Measurements from ENCODE around the gene FAM135A. TPM values are rescaled to one million over a fixed set of nuclear protein-coding genes. Genes with fewer than 3 reads are reported as not detected.

FAM135A gene
- total RNA-seq, 1 donor from 2014 or later, result 61.6 TPM

DNA sequence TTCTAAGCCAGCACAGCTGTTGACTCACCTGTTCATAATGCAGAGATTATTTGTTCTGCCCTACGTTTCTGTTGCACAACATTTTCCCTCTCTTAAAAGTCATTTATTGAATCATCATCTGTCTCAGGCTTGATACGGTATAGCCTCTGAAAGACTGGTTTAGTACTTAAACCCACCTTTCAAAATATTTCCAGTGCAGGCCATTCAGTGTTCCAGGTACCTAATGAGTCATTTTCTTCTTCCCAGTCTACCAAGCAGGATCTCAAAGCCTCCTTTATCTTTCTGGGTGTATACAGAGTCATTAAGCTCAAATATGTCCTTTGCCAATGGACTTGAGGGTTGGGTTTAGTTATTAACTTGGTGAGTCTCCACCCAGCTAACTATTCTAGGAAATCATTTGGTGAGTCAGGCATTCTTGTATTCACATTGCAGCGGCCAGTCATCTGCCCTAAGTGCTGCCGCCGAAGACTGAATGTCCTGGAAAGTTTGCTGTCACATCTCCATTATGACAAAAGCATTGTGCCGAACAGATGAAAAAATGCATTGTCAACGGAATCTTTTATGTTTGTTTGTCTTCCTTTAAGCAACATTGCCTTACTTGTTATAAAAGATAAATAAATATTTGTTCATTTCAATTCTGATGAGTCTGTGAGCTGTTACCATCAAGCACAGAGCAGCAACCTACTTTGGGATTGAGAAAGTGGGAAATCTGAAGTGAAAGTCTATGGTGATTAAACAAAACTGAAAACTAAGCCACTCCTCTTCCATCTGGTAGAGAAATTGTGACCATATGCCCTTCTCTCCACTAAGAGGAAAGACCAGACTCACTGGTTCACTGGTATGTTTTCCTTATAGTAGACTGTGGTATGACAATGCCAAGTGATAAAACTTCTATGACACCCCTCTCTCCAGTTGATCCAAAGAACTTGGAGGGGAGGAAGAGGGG lies 14.3 kb upstream of the FAM135A start:
- H3K4me3 ChIP-seq (ENCODE audit: low read depth, low read length), result peak overlapping the region; percentile 19
- no peaks in the 10 kb centered on the region for H3K27me3 ChIP-seq (ENCODE audit: control insufficient read depth, insufficient read depth, low read length)
- peak; percentile 99 for DNase-seq (ENCODE audit: low read depth)
- FAIRE-seq, result peak; percentile 60
- no peaks in the 10 kb centered on the region for H3K36me3 ChIP-seq (ENCODE audit: control insufficient read depth, insufficient read depth, low read length)
- TF ChIP-seq CTCF (IDR thresholded peaks at IDR 0.05; ENCODE audit: insufficient read depth, low read length, severe bottlenecking), result no peak

GRCh38 chr6:70404658-70405057 lies 8.7 kb upstream of the FAM135A start:
- no peaks in the 10 kb centered on the region for H3K36me3 ChIP-seq (ENCODE audit: control insufficient read depth, insufficient read depth, low read length)
- no peaks in the 10 kb centered on the region for H3K27me3 ChIP-seq (ENCODE audit: control insufficient read depth, insufficient read depth, low read length)
- TF ChIP-seq CTCF (IDR thresholded peaks at IDR 0.05; ENCODE audit: insufficient read depth, low read length, severe bottlenecking), result no peak
- DNase-seq (ENCODE audit: low read depth) (no peak), FAIRE-seq (no peak)
- no peak overlapping the region for H3K4me3 ChIP-seq (ENCODE audit: low read depth, low read length)

DNA sequence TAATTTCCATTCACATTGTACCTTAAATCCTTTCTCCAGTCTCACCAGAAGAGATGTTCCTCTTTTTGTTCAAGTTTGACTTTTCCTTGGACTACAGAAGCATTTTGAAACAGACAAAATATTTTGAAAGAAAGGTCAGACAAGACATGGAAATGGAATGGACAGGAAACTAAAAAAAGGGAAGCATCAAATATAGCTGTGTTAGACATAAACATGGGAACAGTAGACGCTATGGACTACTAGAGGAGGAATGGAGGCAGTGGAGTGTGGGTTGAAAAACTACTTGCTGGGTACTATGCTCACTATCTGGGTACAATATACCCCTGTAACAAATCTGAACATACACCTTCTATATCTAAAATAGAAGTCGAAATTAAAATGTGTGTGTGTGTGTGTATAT lies 4.1 kb upstream of the FAM135A start:
- no peaks in the 10 kb centered on the region for H3K36me3 ChIP-seq (ENCODE audit: control insufficient read depth, insufficient read depth, low read length)
- DNase-seq (ENCODE audit: low read depth), result no peak
- FAIRE-seq, result no peak
- no peak for TF ChIP-seq CTCF (IDR thresholded peaks at IDR 0.05; ENCODE audit: insufficient read depth, low read length, severe bottlenecking)
- no peaks in the 10 kb centered on the region for H3K27me3 ChIP-seq (ENCODE audit: control insufficient read depth, insufficient read depth, low read length)
- no peak overlapping the region for H3K4me3 ChIP-seq (ENCODE audit: low read depth, low read length)

DNA sequence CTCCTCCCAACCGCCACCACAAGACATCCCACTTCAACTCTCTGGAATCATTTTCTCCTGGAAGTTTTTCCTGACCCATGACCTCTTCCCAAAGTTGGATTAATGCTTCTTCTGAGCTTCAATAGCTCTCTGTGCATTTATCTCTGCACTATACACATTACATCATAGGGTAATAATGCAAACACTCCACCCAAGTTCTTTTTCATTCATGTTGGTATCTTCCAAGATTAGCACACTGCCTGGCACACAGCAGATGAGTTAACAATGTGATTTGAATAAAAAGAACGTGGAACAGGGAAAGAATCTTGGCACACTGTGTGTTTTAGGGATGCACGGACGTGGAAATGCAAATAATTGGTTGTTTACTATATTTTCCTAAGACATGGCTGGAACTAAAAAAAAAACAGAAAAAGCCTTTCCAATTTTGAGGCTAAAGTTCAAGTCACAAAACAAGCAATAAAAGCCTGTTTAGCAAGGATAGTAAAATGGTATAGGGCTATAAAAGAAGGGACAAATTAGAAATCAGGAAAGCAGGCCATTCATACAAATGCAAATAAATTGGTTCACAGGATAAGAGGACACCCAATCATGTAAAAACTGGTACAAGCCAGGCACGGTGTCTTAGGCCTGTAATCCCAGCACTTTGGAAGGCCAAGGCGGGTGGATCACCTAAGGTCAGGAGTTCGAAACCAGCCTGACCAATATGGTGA lies 1.6 kb upstream of the FAM135A start:
- H3K36me3 ChIP-seq (ENCODE audit: control insufficient read depth, insufficient read depth, low read length), result peaks cover 2% of the 10 kb centered on the region
- TF ChIP-seq CTCF (IDR thresholded peaks at IDR 0.05; ENCODE audit: insufficient read depth, low read length, severe bottlenecking), result no peak
- DNase-seq (ENCODE audit: low read depth) (peak; percentile 11), FAIRE-seq (no peak)
- H3K27me3 ChIP-seq (ENCODE audit: control insufficient read depth, insufficient read depth, low read length), result no peaks in the 10 kb centered on the region
- no peak overlapping the region for H3K4me3 ChIP-seq (ENCODE audit: low read depth, low read length)

GRCh38 chr6:70412252-70413113 lies 825 bp upstream of the FAM135A start:
- TF ChIP-seq CTCF (IDR thresholded peaks at IDR 0.05; ENCODE audit: insufficient read depth, low read length, severe bottlenecking), result no peak
- Histone ChIP-seq H3K36me3 (ENCODE audit: control insufficient read depth, insufficient read depth, low read length) (peaks cover 2% of the 10 kb centered on the region), H3K27me3 (ENCODE audit: control insufficient read depth, insufficient read depth, low read length) (no peaks in the 10 kb centered on the region), H3K4me3 (ENCODE audit: low read depth, low read length) (peak overlapping the region; percentile 93)
- no peak for FAIRE-seq
- DNase-seq (ENCODE audit: low read depth), result no peak

All from bronchial epithelial cell (primary cell).